ENCODE data around the gene CASK.

CASK gene

GRCh38 chrX:41507919-41508318 is 415.4 kb downstream of the CASK start:
- no peak overlapping the region for H3K4me3 ChIP-seq (ENCODE audit: insufficient read depth, low read depth, low read length, poor library complexity, severe bottlenecking)
- no peaks in the 10 kb centered on the region for H3K27me3 ChIP-seq (replicated peaks; ENCODE audit: control insufficient read depth, insufficient read depth, low read length, poor library complexity, severe bottlenecking)
- H3K9me3 ChIP-seq (ENCODE audit: control insufficient read depth, low read length) = no peaks in the 10 kb centered on the region
- no peak overlapping the region for H3K27ac ChIP-seq (ENCODE audit: insufficient read depth, low read length, poor library complexity, severe bottlenecking)
- peaks cover 2% of the 10 kb centered on the region for H3K4me1 ChIP-seq (ENCODE audit: control insufficient read depth, insufficient read depth, low read length, poor library complexity, severe bottlenecking)
- no peaks in the 10 kb centered on the region for H3K36me3 ChIP-seq (ENCODE audit: control insufficient read depth, insufficient read depth, low read length)
- DNase-seq = no peak

- no peaks in the 10 kb centered on the region for H3K4me1 ChIP-seq (ENCODE audit: control insufficient read depth, insufficient read depth, low read length, poor library complexity, severe bottlenecking)
- no peak overlapping the region for H3K4me3 ChIP-seq (ENCODE audit: insufficient read depth, low read depth, low read length, poor library complexity, severe bottlenecking)
- no peaks in the 10 kb centered on the region for H3K36me3 ChIP-seq (ENCODE audit: control insufficient read depth, insufficient read depth, low read length)
- no peak overlapping the region for H3K27ac ChIP-seq (ENCODE audit: insufficient read depth, low read length, poor library complexity, severe bottlenecking)
- H3K9me3 ChIP-seq (ENCODE audit: control insufficient read depth, low read length) = no peaks in the 10 kb centered on the region
- DNase-seq = no peak
- no peaks in the 10 kb centered on the region for H3K27me3 ChIP-seq (replicated peaks; ENCODE audit: control insufficient read depth, insufficient read depth, low read length, poor library complexity, severe bottlenecking)
Measured at GRCh38 chrX:41502004-41502403, 421.4 kb downstream of the CASK start.

DNA sequence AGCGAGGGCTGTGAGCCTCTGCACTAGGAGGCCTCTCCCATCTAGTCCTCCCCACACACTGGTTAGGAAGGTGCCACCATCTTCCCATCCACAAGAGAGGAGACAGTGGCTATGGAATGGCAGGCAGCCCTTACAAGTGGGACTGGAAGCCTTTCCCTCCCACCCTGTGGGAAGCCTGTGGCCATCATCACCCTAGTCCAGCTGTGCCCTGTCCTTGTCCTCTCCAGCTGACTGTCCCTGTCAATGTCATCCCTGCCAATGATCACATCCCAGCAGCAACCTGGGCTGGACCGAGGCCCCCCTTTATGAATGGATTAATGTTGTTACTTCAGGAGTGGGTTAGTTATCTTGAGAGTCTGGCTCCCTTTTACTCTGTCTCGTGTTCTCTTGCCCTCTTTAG is 423.4 kb downstream of the CASK start:
- DNase-seq = no peak
- Histone ChIP-seq H3K4me1 (ENCODE audit: control insufficient read depth, insufficient read depth, low read length, poor library complexity, severe bottlenecking) (no peaks in the 10 kb centered on the region), H3K27me3 (replicated peaks; ENCODE audit: control insufficient read depth, insufficient read depth, low read length, poor library complexity, severe bottlenecking) (no peaks in the 10 kb centered on the region), H3K9me3 (ENCODE audit: control insufficient read depth, low read length) (no peaks in the 10 kb centered on the region), H3K4me3 (ENCODE audit: insufficient read depth, low read depth, low read length, poor library complexity, severe bottlenecking) (no peak overlapping the region), H3K36me3 (ENCODE audit: control insufficient read depth, insufficient read depth, low read length) (no peaks in the 10 kb centered on the region), H3K27ac (ENCODE audit: insufficient read depth, low read length, poor library complexity, severe bottlenecking) (no peak overlapping the region)

GRCh38 chrX:41499195-41499594 is 424.2 kb downstream of the CASK start:
- no peaks in the 10 kb centered on the region for H3K36me3 ChIP-seq (ENCODE audit: control insufficient read depth, insufficient read depth, low read length)
- H3K4me1 ChIP-seq (ENCODE audit: control insufficient read depth, insufficient read depth, low read length, poor library complexity, severe bottlenecking) = no peaks in the 10 kb centered on the region
- no peaks in the 10 kb centered on the region for H3K9me3 ChIP-seq (ENCODE audit: control insufficient read depth, low read length)
- no peaks in the 10 kb centered on the region for H3K27me3 ChIP-seq (replicated peaks; ENCODE audit: control insufficient read depth, insufficient read depth, low read length, poor library complexity, severe bottlenecking)
- H3K4me3 ChIP-seq (ENCODE audit: insufficient read depth, low read depth, low read length, poor library complexity, severe bottlenecking) = no peak overlapping the region
- DNase-seq = no peak
- H3K27ac ChIP-seq (ENCODE audit: insufficient read depth, low read length, poor library complexity, severe bottlenecking) = no peak overlapping the region

- no peaks in the 10 kb centered on the region for H3K36me3 ChIP-seq (ENCODE audit: control insufficient read depth, insufficient read depth, low read length)
- DNase-seq = no peak
- no peak overlapping the region for H3K4me3 ChIP-seq (ENCODE audit: insufficient read depth, low read depth, low read length, poor library complexity, severe bottlenecking)
- H3K9me3 ChIP-seq (ENCODE audit: control insufficient read depth, low read length) = no peaks in the 10 kb centered on the region
- no peaks in the 10 kb centered on the region for H3K4me1 ChIP-seq (ENCODE audit: control insufficient read depth, insufficient read depth, low read length, poor library complexity, severe bottlenecking)
- H3K27me3 ChIP-seq (replicated peaks; ENCODE audit: control insufficient read depth, insufficient read depth, low read length, poor library complexity, severe bottlenecking) = no peaks in the 10 kb centered on the region
- H3K27ac ChIP-seq (ENCODE audit: insufficient read depth, low read length, poor library complexity, severe bottlenecking) = no peak overlapping the region
Measured at GRCh38 chrX:41491267-41492004, 431.9 kb downstream of the CASK start.

GRCh38 chrX:41490446-41490845 is 432.9 kb downstream of the CASK start:
- Histone ChIP-seq H3K36me3 (ENCODE audit: control insufficient read depth, insufficient read depth, low read length) (no peaks in the 10 kb centered on the region), H3K27ac (ENCODE audit: insufficient read depth, low read length, poor library complexity, severe bottlenecking) (no peak overlapping the region), H3K9me3 (ENCODE audit: control insufficient read depth, low read length) (no peaks in the 10 kb centered on the region), H3K4me3 (ENCODE audit: insufficient read depth, low read depth, low read length, poor library complexity, severe bottlenecking) (no peak overlapping the region), H3K4me1 (ENCODE audit: control insufficient read depth, insufficient read depth, low read length, poor library complexity, severe bottlenecking) (no peaks in the 10 kb centered on the region), H3K27me3 (replicated peaks; ENCODE audit: control insufficient read depth, insufficient read depth, low read length, poor library complexity, severe bottlenecking) (no peaks in the 10 kb centered on the region)
- DNase-seq = no peak

GRCh38 chrX:41482154-41482850 is 441.1 kb downstream of the CASK start:
- Histone ChIP-seq H3K27ac (ENCODE audit: insufficient read depth, low read length, poor library complexity, severe bottlenecking) (no peak overlapping the region), H3K9me3 (ENCODE audit: control insufficient read depth, low read length) (no peaks in the 10 kb centered on the region), H3K4me3 (ENCODE audit: insufficient read depth, low read depth, low read length, poor library complexity, severe bottlenecking) (no peak overlapping the region), H3K36me3 (ENCODE audit: control insufficient read depth, insufficient read depth, low read length) (no peaks in the 10 kb centered on the region), H3K27me3 (replicated peaks; ENCODE audit: control insufficient read depth, insufficient read depth, low read length, poor library complexity, severe bottlenecking) (no peaks in the 10 kb centered on the region), H3K4me1 (ENCODE audit: control insufficient read depth, insufficient read depth, low read length, poor library complexity, severe bottlenecking) (no peaks in the 10 kb centered on the region)
- DNase-seq = no peak

DNA sequence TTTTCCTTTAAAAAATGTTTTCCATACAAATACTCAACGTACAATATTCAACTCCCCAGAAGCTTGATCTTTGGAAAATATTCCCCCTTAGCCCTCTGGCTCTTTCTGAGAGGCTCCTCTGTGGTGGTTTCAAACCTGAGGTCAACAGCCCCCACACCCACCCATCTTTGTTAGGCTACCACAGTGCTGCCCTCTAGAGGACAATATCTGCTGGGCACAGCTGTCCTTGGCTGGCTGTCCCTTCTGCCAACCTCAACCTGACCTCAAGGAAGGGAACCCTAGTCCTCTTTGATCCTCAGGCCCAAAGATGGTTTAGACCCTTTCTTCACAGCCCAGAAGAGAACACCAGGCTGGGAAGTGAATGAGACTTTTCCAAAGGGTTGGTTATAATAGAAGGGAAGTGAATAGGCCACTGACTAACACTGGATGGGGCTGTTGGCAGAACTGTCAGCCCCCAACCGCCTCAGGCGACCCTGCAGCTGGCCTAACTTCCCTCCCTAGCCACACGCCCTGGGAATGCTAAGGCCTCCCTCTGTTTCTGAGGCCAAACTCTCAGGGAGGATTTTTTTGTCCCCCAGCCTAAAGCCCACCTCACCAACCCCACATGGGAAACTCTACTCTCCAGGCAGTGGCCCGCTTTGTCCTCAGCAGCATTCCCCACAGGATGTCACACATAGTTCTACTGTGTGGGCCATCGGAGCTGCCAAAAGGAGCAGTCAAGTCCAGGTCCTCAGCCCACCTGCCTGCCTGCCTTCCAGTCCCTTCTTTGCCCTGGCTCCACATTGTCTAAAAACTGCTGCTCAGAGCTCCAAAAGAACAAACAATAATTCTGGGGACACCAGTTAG is 441.9 kb downstream of the CASK start:
- H3K27me3 ChIP-seq (replicated peaks; ENCODE audit: control insufficient read depth, insufficient read depth, low read length, poor library complexity, severe bottlenecking) = no peaks in the 10 kb centered on the region
- no peaks in the 10 kb centered on the region for H3K36me3 ChIP-seq (ENCODE audit: control insufficient read depth, insufficient read depth, low read length)
- no peaks in the 10 kb centered on the region for H3K4me1 ChIP-seq (ENCODE audit: control insufficient read depth, insufficient read depth, low read length, poor library complexity, severe bottlenecking)
- H3K9me3 ChIP-seq (ENCODE audit: control insufficient read depth, low read length) = no peaks in the 10 kb centered on the region
- no peak overlapping the region for H3K4me3 ChIP-seq (ENCODE audit: insufficient read depth, low read depth, low read length, poor library complexity, severe bottlenecking)
- no peak for DNase-seq
- H3K27ac ChIP-seq (ENCODE audit: insufficient read depth, low read length, poor library complexity, severe bottlenecking) = no peak overlapping the region

- Histone ChIP-seq H3K27me3 (replicated peaks; ENCODE audit: control insufficient read depth, insufficient read depth, low read length, poor library complexity, severe bottlenecking) (no peaks in the 10 kb centered on the region), H3K9me3 (ENCODE audit: control insufficient read depth, low read length) (no peaks in the 10 kb centered on the region), H3K27ac (ENCODE audit: insufficient read depth, low read length, poor library complexity, severe bottlenecking) (no peak overlapping the region), H3K36me3 (ENCODE audit: control insufficient read depth, insufficient read depth, low read length) (no peaks in the 10 kb centered on the region), H3K4me3 (ENCODE audit: insufficient read depth, low read depth, low read length, poor library complexity, severe bottlenecking) (no peak overlapping the region), H3K4me1 (ENCODE audit: control insufficient read depth, insufficient read depth, low read length, poor library complexity, severe bottlenecking) (no peaks in the 10 kb centered on the region)
- no peak for DNase-seq
Measured at GRCh38 chrX:41480508-41481260, 442.7 kb downstream of the CASK start.

Data from effector memory CD4-positive, alpha-beta T cell (primary cell).